Tibial nerve (tissue), 4 donors: ENCODE data around the gene CLIP4.

Source experiments
- CTCF ChIP-seq, 5 experiments: fragments of 200-600 bp in 3 of 5; fragments of 450-650 bp in 2 of 5; sonication (generic) in 3 of 5; IDR thresholded peaks; one replicate each; pipeline ENCODE4 v1.5.1; 2016 to 2019; ENCODE audit warnings: antibody characterized with exemption in 5 of 5, mild to moderate bottlenecking in 3 of 5, moderate library complexity in 2 of 5
- EP300 ChIP-seq, 2 donors: sonication (generic); formaldehyde crosslinking; IDR thresholded peaks; one replicate each; pipeline ENCODE4 v1.6.1; 2017; ENCODE audit warnings: antibody characterized with exemption in 2 of 2, mild to moderate bottlenecking in 1 of 2

- TF ChIP-seq CTCF (IDR thresholded peaks at IDR 0.05) (no peak), EP300 (IDR thresholded peaks at IDR 0.05) (no peak)
Observed at GRCh38 chr2:29166242-29167039, 51.2 kb downstream of the CLIP4 start.
